Regular cardiac myocyte (primary cell): ENCODE results near the gene GAMT. TPM values are rescaled to one million over a fixed set of nuclear protein-coding genes. Genes with fewer than 3 reads are reported as not detected.

ENCODE experiments used
- total RNA-seq: library from RNA; depleted of rRNA; stranded (reverse); fragments of >200 nt; gene quantifications from 2 replicates; pipeline ENCODE4 v1.2.3, GENCODE V29; 2014

The GAMT gene
- total RNA-seq = 35.2 and 40.1 TPM in 2 replicates

GRCh38 chr19:1401138-1401888, at the start of gene GAMT:
GAMT (minus strand) TSS chr19:1401542; CDS start chr19:1401476, 66 bp downstream.

GRCh38 chr19:1449467-1450442, 48.4 kb upstream of the GAMT start, which contains the start of gene APC2:
APC2 (plus strand) TSS chr19:1450121; CDS start chr19:1453002, 2,881 bp downstream.

DNA sequence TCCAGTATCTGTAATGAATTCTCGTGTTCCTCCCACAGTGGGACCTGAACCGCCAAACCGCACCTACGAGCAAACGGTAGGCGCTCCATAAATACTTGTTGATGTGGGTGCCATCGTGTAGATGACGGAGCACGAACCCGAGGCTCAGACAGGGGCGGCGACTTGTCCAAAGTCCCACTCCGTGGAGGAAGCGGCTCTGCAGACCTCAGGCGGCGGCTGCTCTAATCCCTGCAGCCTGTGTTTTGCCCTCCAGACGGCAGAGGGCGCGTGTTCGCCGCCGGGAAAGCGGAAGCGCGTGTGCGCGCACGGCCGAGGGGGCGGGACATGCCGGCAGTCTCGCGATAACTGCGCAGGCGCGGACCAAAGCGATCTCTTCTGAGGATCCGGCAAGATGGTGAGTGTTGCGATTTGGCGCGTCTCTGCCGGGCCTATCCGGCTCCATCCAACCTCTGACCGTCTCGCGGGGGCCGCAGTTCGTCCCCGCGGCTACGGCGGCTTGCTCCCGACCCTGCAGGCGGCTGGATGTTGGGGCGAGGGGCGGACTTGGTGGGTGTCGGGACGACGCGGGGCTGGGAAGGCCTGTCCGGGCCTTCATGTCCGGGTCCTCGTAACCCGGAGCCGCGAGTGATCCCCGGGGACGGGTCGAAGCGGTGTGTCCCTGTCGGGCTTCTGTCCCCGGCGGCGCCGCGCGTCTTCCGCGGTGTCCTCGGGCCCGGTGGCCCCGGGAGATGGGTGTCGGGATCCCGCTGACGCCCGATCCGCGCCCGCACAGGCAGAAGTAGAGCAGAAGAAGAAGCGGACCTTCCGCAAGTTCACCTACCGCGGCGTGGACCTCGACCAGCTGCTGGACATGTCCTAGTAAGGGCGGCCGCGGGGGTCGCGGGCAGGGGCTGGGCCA, 36.9 kb upstream of the GAMT start, which contains the start of gene RPS15:
TSS of gene RPS15 (plus strand) at position 362 of the 898 bp plus-strand sequence. CDS start at position 392, 30 bp downstream.

GRCh38 chr19:1407528-1408299, 6.4 kb upstream of the GAMT start, which contains the start of gene DAZAP1:
DAZAP1 (plus strand) TSS chr19:1407586; CDS start chr19:1407774, 188 bp downstream.

DNA sequence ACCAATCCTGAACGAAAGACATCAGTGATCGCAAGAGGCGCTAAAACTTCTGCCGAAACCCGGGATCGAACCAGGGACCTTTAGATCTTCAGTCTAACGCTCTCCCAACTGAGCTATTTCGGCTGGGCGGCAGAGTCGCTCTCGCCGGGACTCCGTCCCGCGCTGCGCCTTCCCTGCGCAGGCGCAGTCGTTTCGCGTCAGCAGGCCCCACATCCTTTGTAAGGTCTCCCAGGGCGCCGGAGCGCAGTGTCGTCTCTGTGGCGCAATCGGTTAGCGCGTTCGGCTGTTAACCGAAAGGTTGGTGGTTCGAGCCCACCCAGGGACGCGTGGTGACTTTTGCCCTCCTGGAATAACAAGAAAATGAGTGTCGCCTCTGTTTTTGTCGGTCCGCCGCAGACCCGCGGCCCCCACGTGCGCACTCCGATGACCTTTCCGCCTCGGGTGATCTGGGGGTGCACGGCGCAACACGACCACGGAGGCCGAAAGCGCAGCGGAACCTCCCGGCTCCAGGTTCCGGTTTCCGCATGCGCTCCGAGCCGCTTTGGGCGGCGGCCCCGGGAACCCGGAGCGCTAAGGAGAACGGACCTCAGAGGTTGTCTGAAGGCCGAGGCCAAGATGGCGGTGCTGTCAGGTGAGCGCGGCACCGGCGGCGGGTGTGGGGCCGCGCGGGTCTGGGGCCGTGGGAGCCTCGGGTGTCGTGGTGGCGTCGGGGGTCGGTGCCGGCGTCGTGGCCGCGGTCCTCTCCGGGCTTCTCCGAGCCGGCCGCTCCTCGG, 17.8 kb downstream of the GAMT start, which contains the start of gene NDUFS7:
TSS of gene NDUFS7 (plus strand) at position 596 of the 773 bp plus-strand sequence. CDS start at position 616, 20 bp downstream.

Other genes with a start within 250 kb of the GAMT start
- gene SBNO2, start 227.3 kb downstream of the GAMT start, total RNA-seq = 34.1 and 40.3 TPM in 2 replicates
- gene STK11, start 195.8 kb downstream of the GAMT start, total RNA-seq = 82.9 and 101 TPM in 2 replicates
- 1.7 TPM in 2 replicates for gene CBARP, start 163.5 kb downstream of the GAMT start, total RNA-seq
- 11.8 and 29.1 TPM in 2 replicates for gene ATP5F1D, start 159.8 kb downstream of the GAMT start, total RNA-seq
- gene MIDN, start 153.0 kb downstream of the GAMT start, total RNA-seq = 8.7 and 22.4 TPM in 2 replicates
- gene CIRBP, start 132.2 kb downstream of the GAMT start, total RNA-seq = 199 and 207 TPM in 2 replicates
- gene FAM174C, start 126.0 kb downstream of the GAMT start, total RNA-seq = 22.8 and 24.2 TPM in 2 replicates
- gene EFNA2, start 115.7 kb downstream of the GAMT start, total RNA-seq = not detected in 2 replicates
- 47.6 and 53.3 TPM in 2 replicates for gene NDUFS7, start 17.6 kb downstream of the GAMT start, total RNA-seq
- gene DAZAP1, start 6.0 kb upstream of the GAMT start, total RNA-seq = 42.3 and 80.3 TPM in 2 replicates
- gene RPS15, start 36.9 kb upstream of the GAMT start, total RNA-seq = 300 and 351 TPM in 2 replicates
- gene APC2, start 48.6 kb upstream of the GAMT start, total RNA-seq = 0.19 and 0.28 TPM in 2 replicates
- gene C19orf25, start 77.7 kb upstream of the GAMT start, total RNA-seq = 21.3 and 23.7 TPM in 2 replicates
- 0.19 and 1.4 TPM in 2 replicates for gene PCSK4, start 88.8 kb upstream of the GAMT start, total RNA-seq
- gene REEP6, start 89.6 kb upstream of the GAMT start, total RNA-seq = 1.2 and 2.8 TPM in 2 replicates
- gene ADAMTSL5, start 111.5 kb upstream of the GAMT start, total RNA-seq = 1.9 and 3.4 TPM in 2 replicates
- gene PLK5, start 122.5 kb upstream of the GAMT start, total RNA-seq = under 0.01 TPM in 1 of 2 replicates, not detected in the other
- 40.9 and 42.0 TPM in 2 replicates for gene MEX3D, start 166.8 kb upstream of the GAMT start, total RNA-seq
- gene MBD3, start 191.3 kb upstream of the GAMT start, total RNA-seq = 59.2 and 101 TPM in 2 replicates
- gene UQCR11, start 203.9 kb upstream of the GAMT start, total RNA-seq = 58.1 and 76.7 TPM in 2 replicates